Measurements from ENCODE around the gene SNTG2.

- TF ChIP-seq CTCF (IDR thresholded peaks at IDR 0.05; ENCODE audit: extremely low read depth in 1 of 2, insufficient read depth in 1 of 2, low read depth in 1 of 2, low read length in 2 of 2) (peak; percentile 18 to 29), POLR2A (IDR thresholded peaks at IDR 0.05; ENCODE audit: low read depth, low read length) (no peak), MYC (IDR thresholded peaks at IDR 0.05; ENCODE audit: low read depth, low read length) (no peak), POLR2AphosphoS5 (IDR thresholded peaks at IDR 0.05; ENCODE audit: insufficient read depth, low read depth, low read length) (no peak), EZH2 (IDR thresholded peaks at IDR 0.05; ENCODE audit: borderline replicate concordance, low read depth, low read length, severe bottlenecking) (no peak), JUN (IDR thresholded peaks at IDR 0.05; ENCODE audit: borderline replicate concordance, insufficient read depth, insufficient read length, low read depth) (no peak), MAX (IDR thresholded peaks at IDR 0.05; ENCODE audit: insufficient read depth, insufficient read length) (no peak), GATA2 (IDR thresholded peaks at IDR 0.05; ENCODE audit: insufficient read depth, insufficient read length, low read depth, low read length) (no peak), FOS (IDR thresholded peaks at IDR 0.05; ENCODE audit: borderline replicate concordance, insufficient read depth, low read length) (no peak)
Observed at GRCh38 chr2:1140389-1141003, 189.8 kb downstream of the SNTG2 start.
